Adrenal gland (tissue), 5 donors: Measurements from ENCODE around the gene PLA2G2F.

Experiments
- POLR2A ChIP-seq, 2 donors: fragments of 450-650 bp; IDR thresholded peaks; one replicate each; pipeline ENCODE4 v1.6.1; 2017; ENCODE audit warnings: antibody characterized with exemption in 2 of 2, mild to moderate bottlenecking in 2 of 2, moderate library complexity in 1 of 2
- TF ChIP-seq, protein P1 (sequence below), 6 experiments: fragments of 450-650 bp in 4 of 6; fragments of 200-600 bp in 2 of 6; sonication (generic) in 1 of 6; IDR thresholded peaks; 1 replicate in 5 of 6; 2 replicates in 1 of 6; pipeline versions ENCODE4 v1.5.1 to v1.8.0; 2016 to 2021; ENCODE audit warnings: antibody characterized with exemption in 6 of 6, mild to moderate bottlenecking in 2 of 6, moderate library complexity in 1 of 6
- donor health status: DM: no; HTN: no; CAD: no.

DNA sequence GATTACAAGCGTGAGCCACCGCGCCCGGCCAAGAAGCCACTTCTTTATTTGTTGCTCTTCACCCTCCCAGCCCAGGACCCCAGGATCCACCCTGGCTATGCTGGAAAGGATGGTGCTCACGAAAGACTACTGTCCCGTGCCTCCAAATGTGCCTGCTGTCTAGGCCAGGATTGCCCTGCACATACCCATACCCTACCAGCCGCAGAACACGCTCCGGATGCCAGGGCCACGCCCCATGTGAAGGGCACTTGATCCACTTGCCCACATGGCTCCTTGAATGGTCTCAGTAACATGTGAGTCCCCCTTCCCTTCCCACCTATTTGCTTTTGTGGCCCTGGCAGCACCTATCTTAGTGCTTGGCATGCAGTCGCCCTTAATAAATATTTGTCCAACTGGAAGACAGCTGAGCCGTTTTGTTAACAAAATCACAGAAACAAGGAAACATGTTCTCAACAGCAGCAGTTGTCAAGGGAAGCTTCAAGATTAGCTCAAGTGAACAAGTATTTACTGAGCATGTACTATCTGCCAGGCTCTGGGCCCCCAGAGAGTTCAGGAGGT lies 33.0 kb downstream of the PLA2G2F start:
- TF ChIP-seq, protein P1, sequence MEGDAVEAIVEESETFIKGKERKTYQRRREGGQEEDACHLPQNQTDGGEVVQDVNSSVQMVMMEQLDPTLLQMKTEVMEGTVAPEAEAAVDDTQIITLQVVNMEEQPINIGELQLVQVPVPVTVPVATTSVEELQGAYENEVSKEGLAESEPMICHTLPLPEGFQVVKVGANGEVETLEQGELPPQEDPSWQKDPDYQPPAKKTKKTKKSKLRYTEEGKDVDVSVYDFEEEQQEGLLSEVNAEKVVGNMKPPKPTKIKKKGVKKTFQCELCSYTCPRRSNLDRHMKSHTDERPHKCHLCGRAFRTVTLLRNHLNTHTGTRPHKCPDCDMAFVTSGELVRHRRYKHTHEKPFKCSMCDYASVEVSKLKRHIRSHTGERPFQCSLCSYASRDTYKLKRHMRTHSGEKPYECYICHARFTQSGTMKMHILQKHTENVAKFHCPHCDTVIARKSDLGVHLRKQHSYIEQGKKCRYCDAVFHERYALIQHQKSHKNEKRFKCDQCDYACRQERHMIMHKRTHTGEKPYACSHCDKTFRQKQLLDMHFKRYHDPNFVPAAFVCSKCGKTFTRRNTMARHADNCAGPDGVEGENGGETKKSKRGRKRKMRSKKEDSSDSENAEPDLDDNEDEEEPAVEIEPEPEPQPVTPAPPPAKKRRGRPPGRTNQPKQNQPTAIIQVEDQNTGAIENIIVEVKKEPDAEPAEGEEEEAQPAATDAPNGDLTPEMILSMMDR (IDR thresholded peaks at IDR 0.05): no peak
- TF ChIP-seq POLR2A (IDR thresholded peaks at IDR 0.05): no peak
